Astrocyte (in vitro differentiated cells and primary cell): ENCODE results near the gene QSOX2.

Source experiments
- CTCF ChIP-seq: IDR thresholded peaks from 2 replicates; pipeline ENCODE4 v1.5.1; 2011; ENCODE audit warnings: low read depth, mild to moderate bottlenecking, inconsistent platforms, low read length, moderate library complexity; ENCODE audit not compliant: insufficient read depth
- EZH2 ChIP-seq: IDR thresholded peaks from 2 replicates; pipeline ENCODE4 v1.6.1; 2012; ENCODE audit warnings: mild to moderate bottlenecking, low read length, inconsistent platforms; ENCODE audit not compliant: insufficient read depth

GRCh38 chr9:136187683-136188586, 57.7 kb downstream of the QSOX2 start:
- TF ChIP-seq CTCF (no peak), EZH2 (no peak)
